Stimulated activated CD4-positive, alpha-beta T cell treated with anti-CD3 and anti-CD28 coated beads, Interleukin-12 subunit alpha, Interleukin-12 subunit beta, amount 100 ng/mL, for 24 hours (primary cell): Measurements from ENCODE around the gene SCCPDH.

Experiments used
- DNase-seq, 2 experiments: peaks; one replicate each; pipeline ENCODE4 v3.0.0-alpha.2; 2020; ENCODE audit warnings: low read depth in 2 of 2

SCCPDH gene

GRCh38 chr1:246785494-246786111 lies 61.4 kb downstream of the SCCPDH start:
- no peak for DNase-seq

- no peak for DNase-seq
Observed at GRCh38 chr1:246786606-246787238, 62.5 kb downstream of the SCCPDH start.

- no peak for DNase-seq
Observed at GRCh38 chr1:246787781-246788513, 63.7 kb downstream of the SCCPDH start.

- no peak for DNase-seq
Observed at GRCh38 chr1:246788895-246789338, 64.7 kb downstream of the SCCPDH start.

DNA sequence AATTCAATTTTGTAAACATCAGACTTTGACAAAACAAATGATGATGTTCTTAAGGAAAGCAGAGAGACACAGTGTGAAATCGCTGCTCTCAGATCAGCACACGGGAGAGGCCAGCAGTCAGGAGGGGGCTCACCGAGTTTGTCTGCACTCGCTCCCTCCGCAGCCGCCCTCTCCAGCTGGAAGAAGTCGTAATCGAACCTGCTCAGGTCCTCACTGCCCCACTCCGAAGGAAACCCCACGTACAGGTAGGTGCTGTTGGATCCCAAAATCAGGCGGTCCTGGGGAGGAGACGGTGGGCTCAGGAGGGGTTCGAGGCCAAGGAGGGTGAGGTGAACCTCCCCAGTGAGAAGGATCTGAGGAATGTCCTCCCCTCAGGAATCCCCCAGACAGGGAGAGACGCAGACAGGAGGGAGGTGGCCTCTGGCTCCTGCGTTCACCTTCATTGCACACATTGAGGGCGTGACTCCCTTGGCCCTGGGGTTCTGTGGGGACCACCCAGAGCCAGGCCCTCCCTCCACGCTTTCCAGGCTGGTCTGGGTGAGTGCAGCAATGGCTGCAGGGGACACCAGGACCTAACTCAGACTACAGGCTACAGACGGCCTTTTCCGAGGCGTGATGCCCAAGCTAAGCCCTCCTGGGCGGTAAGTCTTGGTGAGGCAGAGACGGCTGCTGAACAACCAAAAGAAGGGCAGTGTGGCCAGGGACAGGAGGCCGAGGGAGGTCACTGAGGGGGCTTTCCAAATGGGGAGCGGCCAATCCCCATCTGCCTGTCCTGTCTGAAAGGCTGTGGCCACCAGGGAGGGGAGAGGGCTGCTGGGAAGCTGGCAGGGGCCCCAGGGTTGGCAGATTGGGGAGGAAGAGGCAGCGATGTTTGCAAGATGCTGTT lies 65.5 kb downstream of the SCCPDH start:
- DNase-seq, result no peak

GRCh38 chr1:246790364-246790763 lies 66.2 kb downstream of the SCCPDH start:
- DNase-seq, result no peak

DNA sequence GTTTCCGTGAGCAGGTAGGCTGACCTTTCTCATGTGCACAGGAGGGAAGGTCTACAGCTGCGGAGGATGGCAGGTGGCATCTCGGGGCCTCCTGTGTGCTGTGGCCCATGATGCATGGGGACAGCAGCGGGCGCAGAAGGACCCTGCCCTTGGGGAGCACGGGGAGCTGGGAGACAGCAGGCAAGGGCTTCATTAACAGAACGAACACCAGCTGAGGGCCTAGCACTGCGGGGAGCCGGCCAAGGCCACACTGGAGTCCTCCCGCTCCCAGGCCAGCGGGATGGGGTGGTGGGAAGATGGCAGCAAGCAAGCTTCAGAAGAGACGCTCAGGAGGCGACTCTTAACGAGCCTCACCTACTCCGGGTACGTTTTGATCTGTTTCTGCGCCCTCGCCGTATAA lies 66.6 kb downstream of the SCCPDH start:
- no peak for DNase-seq

DNA sequence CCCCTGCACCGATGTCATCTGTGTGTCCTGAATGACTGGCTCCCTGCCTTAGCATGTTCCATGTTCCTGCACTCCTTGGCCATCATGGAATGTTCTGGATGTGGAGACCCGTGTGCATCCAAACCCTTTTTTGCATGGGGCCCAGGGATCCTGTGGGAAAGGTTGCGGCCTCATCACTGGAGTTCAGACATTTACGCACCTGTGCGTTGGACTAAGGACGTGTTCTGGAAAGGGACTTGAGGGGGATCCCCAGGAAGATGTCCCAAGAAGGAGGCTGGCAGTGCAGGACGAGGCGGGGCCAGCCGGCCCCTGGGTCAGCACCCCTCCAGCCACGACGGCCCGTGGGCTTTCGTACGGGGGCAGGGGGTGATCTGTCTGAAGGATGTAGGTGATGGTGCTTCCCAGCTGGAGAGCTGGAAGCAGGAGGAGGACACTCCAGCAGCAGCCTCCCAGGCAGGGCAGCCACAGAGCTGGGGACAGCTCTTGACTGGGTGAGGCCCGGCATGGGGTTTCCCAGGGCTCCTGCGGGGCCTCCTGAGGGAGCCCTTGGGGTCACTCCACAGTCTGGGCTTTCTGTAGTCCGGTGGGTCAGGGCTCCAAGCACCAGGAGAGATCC lies 67.2 kb downstream of the SCCPDH start:
- no peak for DNase-seq

DNA sequence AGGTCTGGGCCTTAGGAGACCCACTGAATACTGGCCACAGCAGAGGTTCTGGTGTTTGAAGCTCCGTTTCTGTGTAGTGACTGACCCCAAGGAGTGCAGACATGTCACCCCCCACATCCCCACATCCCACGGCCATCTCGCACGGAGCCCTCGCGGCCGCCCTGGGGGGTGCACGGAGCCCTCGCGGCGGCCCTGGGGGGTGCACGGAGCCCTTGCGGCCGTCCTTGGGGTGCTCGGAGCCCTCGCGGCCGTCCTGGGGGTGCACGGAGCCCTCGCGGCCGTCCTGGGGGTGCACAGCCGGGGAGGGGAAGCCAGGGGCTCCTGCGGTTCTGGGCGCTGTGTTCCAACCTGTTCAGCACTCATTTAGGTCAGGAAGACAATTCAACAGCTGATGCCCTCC lies 68.4 kb downstream of the SCCPDH start:
- no peak for DNase-seq

DNA sequence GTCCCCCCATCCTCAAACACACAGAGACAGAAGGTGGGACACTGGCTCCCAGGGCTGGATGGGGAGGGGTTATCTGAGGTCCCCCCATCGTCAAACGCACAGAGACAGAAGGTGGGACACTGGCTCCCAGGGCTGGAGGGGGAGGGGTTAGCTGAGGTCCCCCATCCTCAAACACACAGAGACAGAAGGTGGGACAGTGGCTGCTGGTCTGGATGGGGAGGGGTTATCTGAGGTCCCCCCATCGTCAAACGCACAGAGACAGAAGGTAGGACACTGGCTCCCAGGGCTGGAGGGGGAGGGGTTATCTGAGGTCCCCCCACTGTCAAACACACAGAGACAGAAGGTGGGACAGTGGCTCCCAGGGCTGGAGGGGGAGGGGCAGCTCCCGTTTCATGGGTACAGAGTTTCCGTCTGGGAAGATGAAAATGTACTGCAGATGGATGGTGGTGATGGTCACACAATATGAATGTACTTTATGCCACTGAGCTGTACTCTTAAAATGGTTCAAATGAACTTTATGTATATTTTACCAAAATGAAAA lies 69.2 kb downstream of the SCCPDH start:
- no peak for DNase-seq

GRCh38 chr1:246794048-246794827 lies 70.0 kb downstream of the SCCPDH start:
- DNase-seq, result no peak

DNA sequence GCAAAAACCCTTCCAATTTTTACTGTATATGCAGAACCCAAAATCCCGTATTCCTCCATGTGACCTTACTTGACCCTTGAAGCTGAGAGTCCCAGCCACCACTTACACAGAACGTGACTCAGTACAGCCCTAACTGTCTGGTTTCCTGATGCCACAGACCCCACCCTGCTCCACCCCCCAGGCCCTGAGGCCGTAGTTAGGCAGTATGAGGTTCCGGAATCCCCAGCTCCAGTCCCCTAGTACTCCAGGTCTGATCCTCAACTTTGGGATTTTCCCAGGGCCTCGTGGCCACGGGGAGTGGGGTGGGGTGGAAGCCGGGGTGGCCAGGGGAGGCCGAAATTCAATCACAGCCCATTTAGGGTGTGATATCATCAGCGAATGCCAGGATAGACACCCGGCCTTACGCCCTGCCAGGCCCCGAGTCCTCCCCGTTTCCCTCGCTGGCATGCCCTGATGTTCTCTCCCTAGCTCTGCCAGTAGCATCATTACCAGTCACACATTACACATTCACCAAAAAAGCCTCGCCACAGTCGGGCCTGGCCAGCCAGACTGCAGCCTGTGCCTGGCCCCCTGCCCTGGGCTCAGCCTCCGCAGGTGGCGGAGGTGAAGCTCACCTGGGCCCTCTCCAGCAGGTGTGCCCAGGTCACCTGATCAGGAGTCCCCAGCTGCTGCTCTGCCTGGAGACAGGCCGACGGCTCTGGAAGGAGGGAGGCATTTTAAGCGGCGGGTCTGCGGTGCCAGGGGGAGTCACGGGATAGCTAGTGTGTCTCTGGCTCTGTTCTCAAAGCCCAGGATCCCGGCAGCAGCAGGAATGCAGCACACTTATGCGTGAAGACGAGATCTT lies 70.8 kb downstream of the SCCPDH start:
- DNase-seq, result no peak

- DNase-seq, result no peak
Observed at GRCh38 chr1:246795906-246796694, 71.9 kb downstream of the SCCPDH start.

DNA sequence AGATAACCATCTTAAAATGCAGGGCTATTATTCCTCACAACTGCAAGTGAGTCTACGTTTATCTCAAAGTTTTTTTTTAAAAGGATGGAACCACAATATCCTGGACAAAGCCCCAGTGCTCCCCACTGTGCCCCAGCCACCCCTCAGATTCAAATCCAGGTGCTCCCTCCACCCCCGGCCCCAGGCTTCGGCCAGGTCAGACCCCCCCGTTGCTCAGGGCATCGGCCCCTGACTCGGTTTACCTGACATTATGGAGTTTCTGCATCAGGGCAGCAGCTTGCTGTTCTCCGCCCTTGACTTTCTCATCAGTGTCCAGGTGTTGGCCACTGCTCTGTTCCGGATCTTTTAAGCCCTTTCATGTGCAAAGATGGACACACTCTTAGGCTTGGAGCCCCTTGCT lies 72.9 kb downstream of the SCCPDH start:
- DNase-seq, result no peak

DNA sequence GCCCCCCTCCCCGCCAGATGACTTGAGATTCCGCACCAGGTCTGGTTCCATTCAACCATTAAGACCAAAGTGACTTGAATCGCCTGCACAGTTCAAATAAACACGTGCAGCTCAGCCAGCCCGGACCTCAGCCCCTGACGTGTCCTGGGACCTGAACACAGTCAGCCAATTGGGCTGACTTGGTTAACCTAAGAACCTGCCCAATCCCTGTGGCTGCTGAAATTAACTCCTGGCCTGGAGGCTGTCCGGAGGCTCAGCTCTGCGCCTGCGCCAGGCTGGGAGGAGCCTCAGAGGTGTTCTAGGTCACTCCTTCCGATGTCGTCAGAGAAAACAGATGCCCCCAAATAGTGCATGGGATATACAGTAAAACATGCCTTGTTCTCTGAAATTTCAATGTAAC lies 73.4 kb downstream of the SCCPDH start:
- no peak for DNase-seq

DNA sequence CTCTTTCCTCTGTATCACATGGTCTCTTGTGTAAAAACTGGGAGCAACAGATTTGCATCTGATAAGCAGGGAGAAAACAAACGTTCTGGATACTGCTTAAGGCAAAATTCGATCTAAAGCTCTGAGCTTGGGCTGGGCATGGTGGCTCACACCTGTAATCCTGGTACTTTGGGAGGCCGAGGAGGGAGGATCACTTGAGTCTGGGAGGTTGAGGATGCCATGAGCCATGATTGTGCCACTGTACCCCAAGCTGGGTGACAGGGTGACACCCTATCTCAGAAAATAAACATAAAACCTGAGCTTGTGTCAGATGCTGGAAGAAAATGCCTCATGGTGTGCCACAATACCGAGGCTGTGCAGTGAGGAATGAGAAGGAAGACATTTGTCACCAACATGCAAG lies 73.9 kb downstream of the SCCPDH start:
- no peak for DNase-seq

- DNase-seq, result no peak
Observed at GRCh38 chr1:246798606-246799496, 74.6 kb downstream of the SCCPDH start.

DNA sequence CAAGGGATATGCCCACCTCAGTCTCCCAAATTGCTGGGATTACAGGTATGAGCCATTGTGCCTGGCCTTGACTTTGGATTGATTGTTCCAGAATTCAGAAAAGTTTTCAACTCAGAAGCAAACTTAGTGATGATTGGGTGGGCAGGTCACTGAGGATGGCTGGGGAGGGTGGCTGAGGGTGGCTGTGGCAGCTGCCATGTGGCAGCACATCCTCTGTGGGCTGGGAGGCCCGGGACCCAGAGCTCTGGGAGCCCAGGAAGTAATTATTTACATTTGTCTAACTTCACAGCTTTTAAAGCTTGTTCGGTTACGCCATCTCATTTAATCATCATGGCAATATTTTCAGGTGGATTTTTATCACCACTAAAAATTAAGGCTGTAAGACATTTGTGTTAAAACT lies 76.1 kb downstream of the SCCPDH start:
- DNase-seq, result no peak
